ENCODE data around the gene CCL20. TPM values are rescaled to one million over a fixed set of nuclear protein-coding genes. Genes with fewer than 3 reads are reported as not detected.

CCL20 gene
- total RNA-seq, 2 donors from 2014 or later = 24.3 to 39.7 TPM

- Mint-ChIP-seq H3K27me3 (no peaks in the 10 kb centered on the region), H3K36me3 (ENCODE audit: low read depth) (peaks cover 4% of the 10 kb centered on the region), H3K4me3 (peak overlapping the region; percentile 92), H3K27ac (peak overlapping the region; percentile 99), H3K4me1 (peaks cover 42% of the 10 kb centered on the region)
- peaks cover 3% of the 10 kb centered on the region for H3K9me3 ChIP-seq (ENCODE audit: control insufficient read depth, low read length, poor library complexity, severe bottlenecking)
- ATAC-seq (peak; percentile 29), DNase-seq (no peak)
Observed at GRCh38 chr2:227813229-227813561, 447 bp upstream of the CCL20 start.

DNA sequence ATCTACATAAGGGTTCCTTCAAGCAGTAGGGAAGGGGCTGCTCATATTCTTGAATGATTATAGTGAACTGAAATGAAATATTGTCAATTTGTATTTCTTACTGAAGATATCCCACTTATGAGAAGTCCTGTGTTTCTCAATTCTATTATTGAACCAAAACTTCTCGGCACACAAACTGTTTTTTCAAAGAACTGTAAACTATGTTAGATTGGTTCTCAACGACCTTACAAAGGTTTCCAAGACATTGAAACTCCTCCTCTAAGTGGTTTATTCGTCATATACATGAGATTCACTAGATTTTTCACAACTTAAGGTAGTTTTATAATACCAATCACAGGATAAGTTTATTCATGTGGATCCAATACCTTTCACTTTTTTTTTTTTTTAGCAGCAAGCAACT, 1.4 kb downstream of the CCL20 start:
- Mint-ChIP-seq H3K36me3 (ENCODE audit: low read depth) (peaks cover 4% of the 10 kb centered on the region), H3K4me3 (peak overlapping the region; percentile 77), H3K27ac (peak overlapping the region; percentile 99), H3K4me1 (peaks cover 47% of the 10 kb centered on the region), H3K27me3 (no peaks in the 10 kb centered on the region)
- no peak for ATAC-seq
- DNase-seq = no peak
- H3K9me3 ChIP-seq (ENCODE audit: control insufficient read depth, low read length, poor library complexity, severe bottlenecking) = peaks cover 3% of the 10 kb centered on the region

- H3K9me3 ChIP-seq (ENCODE audit: control insufficient read depth, low read length, poor library complexity, severe bottlenecking) = peaks cover 3% of the 10 kb centered on the region
- ATAC-seq (no peak), DNase-seq (no peak)
- peaks cover 39% of the 10 kb centered on the region for H3K4me1 Mint-ChIP-seq
- no peak overlapping the region for H3K4me3 Mint-ChIP-seq
- H3K27me3 Mint-ChIP-seq = no peaks in the 10 kb centered on the region
- H3K36me3 Mint-ChIP-seq (ENCODE audit: low read depth) = peaks cover 4% of the 10 kb centered on the region
- peak overlapping the region; percentile 93 for H3K27ac Mint-ChIP-seq
Observed at GRCh38 chr2:227816507-227817294, 3.1 kb downstream of the CCL20 start.

GRCh38 chr2:227817336-227817735, 3.7 kb downstream of the CCL20 start:
- Mint-ChIP-seq H3K27ac (peak overlapping the region; percentile 93), H3K4me3 (peak overlapping the region; percentile 61), H3K4me1 (peaks cover 35% of the 10 kb centered on the region), H3K27me3 (no peaks in the 10 kb centered on the region), H3K36me3 (ENCODE audit: low read depth) (peaks cover 4% of the 10 kb centered on the region)
- DNase-seq = no peak
- H3K9me3 ChIP-seq (ENCODE audit: control insufficient read depth, low read length, poor library complexity, severe bottlenecking) = peaks cover 3% of the 10 kb centered on the region
- ATAC-seq = no peak

DNA sequence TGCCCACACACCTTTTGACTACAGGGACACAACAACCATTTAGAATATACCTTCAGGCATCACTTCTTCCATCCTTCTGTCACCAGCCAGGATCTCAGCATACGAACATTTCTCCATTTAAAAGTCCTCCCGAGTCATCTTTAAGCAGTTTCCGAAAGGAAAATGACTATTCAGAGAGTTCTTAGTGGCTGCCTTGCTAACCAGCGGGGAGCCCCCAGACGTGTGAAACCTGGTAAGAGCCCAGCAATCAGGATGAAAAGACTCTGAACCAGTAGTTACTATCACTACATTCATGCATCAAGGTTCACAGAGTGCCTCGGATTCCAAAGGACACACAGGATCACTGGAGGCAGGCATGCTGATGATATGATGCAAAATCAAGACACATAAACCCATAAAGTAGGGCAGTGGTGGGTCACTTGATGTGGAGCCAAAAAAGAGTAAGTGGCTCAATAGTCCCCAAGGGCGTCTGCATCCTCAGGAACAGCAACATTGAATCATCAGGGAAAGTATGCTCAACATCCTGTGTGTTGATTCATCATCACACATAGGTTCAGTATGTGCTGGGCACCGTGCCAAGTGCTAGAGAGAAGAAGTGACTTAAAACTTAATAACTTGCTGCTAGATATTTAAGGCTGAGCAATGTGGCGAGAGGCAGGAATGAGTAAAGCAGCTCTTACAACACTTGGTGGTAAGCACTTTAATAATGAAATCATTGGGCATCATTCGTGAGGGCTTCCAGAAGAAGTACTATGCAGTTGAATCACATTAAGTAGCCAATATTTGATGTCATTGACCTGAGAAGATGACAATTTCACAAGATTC, 4.4 kb downstream of the CCL20 start:
- peak overlapping the region; percentile 61 for H3K4me3 Mint-ChIP-seq
- H3K27me3 Mint-ChIP-seq = no peaks in the 10 kb centered on the region
- H3K27ac Mint-ChIP-seq = peak overlapping the region; percentile 93
- H3K9me3 ChIP-seq (ENCODE audit: control insufficient read depth, low read length, poor library complexity, severe bottlenecking) = peaks cover 3% of the 10 kb centered on the region
- H3K4me1 Mint-ChIP-seq = peaks cover 32% of the 10 kb centered on the region
- ATAC-seq = peak; percentile 66
- H3K36me3 Mint-ChIP-seq (ENCODE audit: low read depth) = peaks cover 4% of the 10 kb centered on the region
- peak; percentile 56 to 74 (median 64) for DNase-seq

GRCh38 chr2:227818675-227819397, 5.2 kb downstream of the CCL20 start:
- DNase-seq (no peak), ATAC-seq (peak; percentile 46)
- peak overlapping the region; percentile 61 for H3K4me3 Mint-ChIP-seq
- H3K27me3 Mint-ChIP-seq = no peaks in the 10 kb centered on the region
- peaks cover 24% of the 10 kb centered on the region for H3K4me1 Mint-ChIP-seq
- peaks cover 3% of the 10 kb centered on the region for H3K9me3 ChIP-seq (ENCODE audit: control insufficient read depth, low read length, poor library complexity, severe bottlenecking)
- peak overlapping the region; percentile 93 for H3K27ac Mint-ChIP-seq
- H3K36me3 Mint-ChIP-seq (ENCODE audit: low read depth) = peaks cover 3% of the 10 kb centered on the region

- DNase-seq (no peak), ATAC-seq (no peak)
- H3K27me3 Mint-ChIP-seq = no peaks in the 10 kb centered on the region
- H3K27ac Mint-ChIP-seq = peak overlapping the region; percentile 93
- H3K36me3 Mint-ChIP-seq (ENCODE audit: low read depth) = peaks cover 2% of the 10 kb centered on the region
- H3K9me3 ChIP-seq (ENCODE audit: control insufficient read depth, low read length, poor library complexity, severe bottlenecking) = peaks cover 3% of the 10 kb centered on the region
- H3K4me3 Mint-ChIP-seq = no peak overlapping the region
- peaks cover 21% of the 10 kb centered on the region for H3K4me1 Mint-ChIP-seq
Observed at GRCh38 chr2:227819398-227819697, 5.7 kb downstream of the CCL20 start.

- no peaks in the 10 kb centered on the region for H3K27me3 Mint-ChIP-seq
- H3K9me3 ChIP-seq (ENCODE audit: control insufficient read depth, low read length, poor library complexity, severe bottlenecking) = no peaks in the 10 kb centered on the region
- DNase-seq (no peak), ATAC-seq (no peak)
- peaks cover 28% of the 10 kb centered on the region for H3K4me1 Mint-ChIP-seq
- H3K27ac Mint-ChIP-seq = no peak overlapping the region
- peaks cover 2% of the 10 kb centered on the region for H3K36me3 Mint-ChIP-seq (ENCODE audit: low read depth)
- H3K4me3 Mint-ChIP-seq = no peak overlapping the region
Observed at GRCh38 chr2:227821043-227821942, 7.7 kb downstream of the CCL20 start.

DNA sequence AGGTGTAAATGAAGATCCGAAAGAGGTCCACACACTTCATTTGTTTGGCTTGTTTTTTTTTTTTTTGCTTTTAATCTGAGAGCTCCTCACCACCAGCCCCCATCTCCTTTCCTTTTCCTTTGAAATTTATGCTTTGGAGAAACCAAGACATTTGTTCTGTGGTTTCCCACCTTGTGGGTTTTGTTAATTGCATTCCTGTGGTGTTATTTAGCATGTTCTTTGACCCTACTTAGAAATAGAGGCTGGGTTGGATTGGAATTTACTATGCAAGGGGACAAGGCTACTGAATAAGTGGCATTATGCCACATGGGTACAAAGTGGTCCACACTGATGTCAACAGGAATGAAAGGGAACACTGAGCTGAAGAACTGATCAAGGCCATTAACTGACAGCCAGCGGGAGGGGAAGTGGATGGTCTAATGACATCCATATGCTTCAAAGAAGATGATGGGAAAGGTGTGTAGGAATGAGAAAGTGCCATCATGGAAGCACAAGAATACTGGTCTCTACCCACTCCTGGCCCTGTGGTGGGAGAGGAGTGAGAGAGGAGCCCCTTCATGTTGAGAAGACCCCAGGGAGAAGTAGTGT, 8.9 kb downstream of the CCL20 start:
- DNase-seq (no peak), ATAC-seq (no peak)
- no peaks in the 10 kb centered on the region for H3K9me3 ChIP-seq (ENCODE audit: control insufficient read depth, low read length, poor library complexity, severe bottlenecking)
- Mint-ChIP-seq H3K36me3 (ENCODE audit: low read depth) (peaks cover 2% of the 10 kb centered on the region), H3K4me1 (peaks cover 38% of the 10 kb centered on the region), H3K27ac (no peak overlapping the region), H3K4me3 (no peak overlapping the region), H3K27me3 (no peaks in the 10 kb centered on the region)

- no peaks in the 10 kb centered on the region for H3K9me3 ChIP-seq (ENCODE audit: control insufficient read depth, low read length, poor library complexity, severe bottlenecking)
- Mint-ChIP-seq H3K27ac (no peak overlapping the region), H3K36me3 (ENCODE audit: low read depth) (peaks cover 2% of the 10 kb centered on the region), H3K27me3 (no peaks in the 10 kb centered on the region), H3K4me1 (peaks cover 24% of the 10 kb centered on the region), H3K4me3 (no peak overlapping the region)
- ATAC-seq (no peak), DNase-seq (no peak)
Observed at GRCh38 chr2:227823922-227824321, 10.3 kb downstream of the CCL20 start.

- Mint-ChIP-seq H3K27ac (no peak overlapping the region), H3K4me3 (no peak overlapping the region), H3K4me1 (peaks cover 20% of the 10 kb centered on the region), H3K36me3 (ENCODE audit: low read depth) (peaks cover 2% of the 10 kb centered on the region), H3K27me3 (no peaks in the 10 kb centered on the region)
- H3K9me3 ChIP-seq (ENCODE audit: control insufficient read depth, low read length, poor library complexity, severe bottlenecking) = no peaks in the 10 kb centered on the region
- DNase-seq (no peak), ATAC-seq (no peak)
Observed at GRCh38 chr2:227824711-227825110, 11.1 kb downstream of the CCL20 start.

GRCh38 chr2:227826019-227826521, 12.4 kb downstream of the CCL20 start:
- H3K9me3 ChIP-seq (ENCODE audit: control insufficient read depth, low read length, poor library complexity, severe bottlenecking) = no peaks in the 10 kb centered on the region
- peak; percentile 95 for ATAC-seq
- peak overlapping the region; percentile 86 for H3K4me3 Mint-ChIP-seq
- H3K36me3 Mint-ChIP-seq (ENCODE audit: low read depth) = no peaks in the 10 kb centered on the region
- peak overlapping the region; percentile 96 for H3K27ac Mint-ChIP-seq
- H3K27me3 Mint-ChIP-seq = no peaks in the 10 kb centered on the region
- peak; percentile 15 to 34 (median 32) for DNase-seq
- H3K4me1 Mint-ChIP-seq = peaks cover 20% of the 10 kb centered on the region

Data from T-helper 17 cell (primary cell).